Measurements from ENCODE around the gene ALG6.

ALG6 gene

DNA sequence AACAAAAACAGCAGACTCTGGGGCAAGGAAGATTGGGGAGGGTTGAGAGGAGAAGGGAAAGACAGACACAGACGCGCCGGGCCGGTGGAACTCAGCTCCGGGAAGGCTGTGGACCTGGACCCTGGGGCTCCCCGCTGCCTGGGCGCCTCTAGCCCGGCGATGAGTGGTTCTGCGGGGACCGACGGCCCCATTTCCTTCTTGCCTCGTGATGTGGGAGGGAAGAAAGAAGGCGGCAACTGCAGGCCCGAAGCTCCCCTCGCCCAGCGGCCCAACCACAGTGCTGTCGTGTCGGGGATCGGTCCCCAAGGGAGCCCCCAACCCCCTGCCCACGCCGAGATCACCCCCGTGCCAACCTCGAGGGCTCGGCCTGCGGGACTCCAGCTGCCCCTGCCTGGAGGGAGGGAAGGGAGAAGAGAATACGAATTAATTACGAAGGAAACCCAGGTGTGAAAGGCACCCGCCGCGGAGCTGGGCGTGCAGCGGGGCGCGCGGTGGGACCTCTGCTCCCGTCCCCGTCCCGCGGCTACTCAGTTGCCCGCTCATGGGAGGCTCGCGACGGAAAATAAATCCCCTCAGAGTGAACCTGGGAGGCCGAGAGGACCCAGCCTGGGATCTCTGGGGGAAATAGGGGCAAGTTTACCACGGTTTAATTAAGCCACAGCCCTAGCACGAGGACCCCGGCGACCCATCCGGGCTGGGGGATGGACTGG, 37.7 kb upstream of the ALG6 start:
- Histone ChIP-seq H3K18ac (ENCODE audit: low read depth in 1 of 2, low read length in 2 of 2) (no peak overlapping the region), H2AK5ac (ENCODE audit: low read length, severe bottlenecking) (no peak overlapping the region), H2BK120ac (ENCODE audit: low read depth, low read length) (no peak overlapping the region), H3K4me1 (ENCODE audit: control insufficient read depth, insufficient read depth, low read depth, low read length) (peaks cover 10% of the 10 kb centered on the region), H3K36me3 (ENCODE audit: control insufficient read depth in 1 of 2, insufficient read depth in 2 of 2, low read depth in 1 of 2, low read length in 2 of 2) (no peaks in the 10 kb centered on the region), H3K27ac (ENCODE audit: low read length, poor library complexity, severe bottlenecking) (no peak overlapping the region), H3K79me1 (replicated peaks; ENCODE audit: low read length, poor library complexity, severe bottlenecking) (no peaks in the 10 kb centered on the region), H3K4me2 (ENCODE audit: low read length, poor library complexity, severe bottlenecking) (no peak overlapping the region), H4K8ac (ENCODE audit: low read length) (no peak overlapping the region), H3K27me3 (ENCODE audit: control insufficient read depth in 1 of 2, insufficient read depth in 1 of 2, low read length in 2 of 2) (peaks cover 73 to 94% of the 10 kb centered on the region in 2 experiments), H3K4ac (ENCODE audit: low read depth in 1 of 2, low read length in 2 of 2) (no peak overlapping the region), H3K23ac (ENCODE audit: low read length in 2 of 2) (no peak overlapping the region), H3K4me3 (ENCODE audit: insufficient read depth in 1 of 2, low read depth in 1 of 2, low read length in 2 of 2) (no peak overlapping the region), H2BK12ac (ENCODE audit: low read length in 2 of 2) (no peak overlapping the region), H3K14ac (ENCODE audit: low read length in 2 of 2) (no peak overlapping the region), H2BK15ac (ENCODE audit: low read depth, poor library complexity, severe bottlenecking) (no peak overlapping the region), H2AFZ (ENCODE audit: low read depth, low read length) (no peak overlapping the region), H2BK5ac (ENCODE audit: low read depth, low read length, poor library complexity, severe bottlenecking) (no peak overlapping the region), H3K9me3 (ENCODE audit: control insufficient read depth, low read length) (no peaks in the 10 kb centered on the region), H4K91ac (ENCODE audit: low read length) (no peak overlapping the region), H3K9ac (ENCODE audit: low read length) (no peak overlapping the region)
- no peak for DNase-seq
- 4% methylated on average over 43 of the region's 50 CpGs for WGBS

- H2BK15ac ChIP-seq (ENCODE audit: low read depth, poor library complexity, severe bottlenecking) = no peak overlapping the region
- no peak overlapping the region for H2AK5ac ChIP-seq (ENCODE audit: low read length, severe bottlenecking)
- H3K27ac ChIP-seq (ENCODE audit: low read length, poor library complexity, severe bottlenecking) = no peak overlapping the region
- 2% methylated on average over 27 of the region's 28 CpGs for WGBS
- H3K23ac ChIP-seq (ENCODE audit: low read length in 2 of 2) = no peak overlapping the region
- no peak overlapping the region for H3K4me2 ChIP-seq (ENCODE audit: low read length, poor library complexity, severe bottlenecking)
- no peak overlapping the region for H3K18ac ChIP-seq (ENCODE audit: low read depth in 1 of 2, low read length in 2 of 2)
- no peak overlapping the region for H4K91ac ChIP-seq (ENCODE audit: low read length)
- H3K4me3 ChIP-seq (ENCODE audit: insufficient read depth in 1 of 2, low read depth in 1 of 2, low read length in 2 of 2) = no peak overlapping the region
- no peaks in the 10 kb centered on the region for H3K36me3 ChIP-seq (ENCODE audit: control insufficient read depth in 1 of 2, insufficient read depth in 2 of 2, low read depth in 1 of 2, low read length in 2 of 2)
- H2BK12ac ChIP-seq (ENCODE audit: low read length in 2 of 2) = no peak overlapping the region
- H3K9me3 ChIP-seq (ENCODE audit: control insufficient read depth, low read length) = no peaks in the 10 kb centered on the region
- H3K4me1 ChIP-seq (ENCODE audit: control insufficient read depth, insufficient read depth, low read depth, low read length) = peaks cover 10% of the 10 kb centered on the region
- H2BK5ac ChIP-seq (ENCODE audit: low read depth, low read length, poor library complexity, severe bottlenecking) = no peak overlapping the region
- no peaks in the 10 kb centered on the region for H3K79me1 ChIP-seq (replicated peaks; ENCODE audit: low read length, poor library complexity, severe bottlenecking)
- H3K14ac ChIP-seq (ENCODE audit: low read length in 2 of 2) = no peak overlapping the region
- no peak overlapping the region for H3K9ac ChIP-seq (ENCODE audit: low read length)
- H4K8ac ChIP-seq (ENCODE audit: low read length) = no peak overlapping the region
- no peak for DNase-seq
- H3K4ac ChIP-seq (ENCODE audit: low read depth in 1 of 2, low read length in 2 of 2) = no peak overlapping the region
- peaks cover 78 to 94% of the 10 kb centered on the region in 2 experiments for H3K27me3 ChIP-seq (ENCODE audit: control insufficient read depth in 1 of 2, insufficient read depth in 1 of 2, low read length in 2 of 2)
- H2AFZ ChIP-seq (ENCODE audit: low read depth, low read length) = no peak overlapping the region
- H2BK120ac ChIP-seq (ENCODE audit: low read depth, low read length) = no peak overlapping the region
These were observed 37.0 kb upstream of the ALG6 start for GRCh38 chr1:63330331-63330916.

DNA sequence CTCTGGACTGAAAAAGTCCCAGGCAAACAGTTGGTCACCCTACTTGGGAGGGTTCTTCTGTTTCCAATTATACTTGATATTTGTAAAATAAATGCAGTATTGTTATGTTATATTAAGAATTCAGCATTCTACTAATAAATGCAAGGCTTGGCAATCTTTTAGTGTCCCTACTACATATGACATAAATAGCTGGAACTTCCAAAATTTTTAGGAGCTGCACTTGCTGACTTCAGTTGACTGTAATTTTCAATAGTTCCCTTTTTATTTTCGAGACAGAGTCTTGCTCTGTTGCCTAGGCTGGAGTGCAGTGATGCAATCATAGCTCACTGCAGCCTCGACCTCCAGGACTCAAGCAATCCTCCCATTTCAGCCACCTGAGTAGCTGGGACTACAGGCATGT, 25.0 kb upstream of the ALG6 start:
- H3K23ac ChIP-seq (ENCODE audit: low read length in 2 of 2) = no peak overlapping the region
- no peak overlapping the region for H3K27ac ChIP-seq (ENCODE audit: low read length, poor library complexity, severe bottlenecking)
- H2BK120ac ChIP-seq (ENCODE audit: low read depth, low read length) = no peak overlapping the region
- no peaks in the 10 kb centered on the region for H3K79me1 ChIP-seq (replicated peaks; ENCODE audit: low read length, poor library complexity, severe bottlenecking)
- H3K27me3 ChIP-seq (ENCODE audit: control insufficient read depth in 1 of 2, insufficient read depth in 1 of 2, low read length in 2 of 2) = peaks cover 10 to 23% of the 10 kb centered on the region in 2 experiments
- no peak overlapping the region for H3K14ac ChIP-seq (ENCODE audit: low read length in 2 of 2)
- H3K9me3 ChIP-seq (ENCODE audit: control insufficient read depth, low read length) = no peaks in the 10 kb centered on the region
- H3K9ac ChIP-seq (ENCODE audit: low read length) = no peak overlapping the region
- H3K4me3 ChIP-seq (ENCODE audit: insufficient read depth in 1 of 2, low read depth in 1 of 2, low read length in 2 of 2) = no peak overlapping the region
- H3K4me2 ChIP-seq (ENCODE audit: low read length, poor library complexity, severe bottlenecking) = no peak overlapping the region
- no peak overlapping the region for H2BK5ac ChIP-seq (ENCODE audit: low read depth, low read length, poor library complexity, severe bottlenecking)
- no peak overlapping the region for H3K18ac ChIP-seq (ENCODE audit: low read depth in 1 of 2, low read length in 2 of 2)
- no peak overlapping the region for H3K4ac ChIP-seq (ENCODE audit: low read depth in 1 of 2, low read length in 2 of 2)
- WGBS = 40% methylated on average over 1 of the region's 2 CpGs
- no peak for DNase-seq
- H2BK15ac ChIP-seq (ENCODE audit: low read depth, poor library complexity, severe bottlenecking) = no peak overlapping the region
- no peak overlapping the region for H4K8ac ChIP-seq (ENCODE audit: low read length)
- no peak overlapping the region for H2AK5ac ChIP-seq (ENCODE audit: low read length, severe bottlenecking)
- no peak overlapping the region for H4K91ac ChIP-seq (ENCODE audit: low read length)
- H2BK12ac ChIP-seq (ENCODE audit: low read length in 2 of 2) = no peak overlapping the region
- H3K36me3 ChIP-seq (ENCODE audit: control insufficient read depth in 1 of 2, insufficient read depth in 2 of 2, low read depth in 1 of 2, low read length in 2 of 2) = no peaks in the 10 kb centered on the region
- H3K4me1 ChIP-seq (ENCODE audit: control insufficient read depth, insufficient read depth, low read depth, low read length) = no peaks in the 10 kb centered on the region
- no peak overlapping the region for H2AFZ ChIP-seq (ENCODE audit: low read depth, low read length)

- H3K27me3 ChIP-seq (ENCODE audit: control insufficient read depth in 1 of 2, insufficient read depth in 1 of 2, low read length in 2 of 2) = peaks cover 13 to 23% of the 10 kb centered on the region in 2 experiments
- no peak overlapping the region for H3K4me2 ChIP-seq (ENCODE audit: low read length, poor library complexity, severe bottlenecking)
- H2BK120ac ChIP-seq (ENCODE audit: low read depth, low read length) = no peak overlapping the region
- no peak for DNase-seq
- no peak overlapping the region for H3K14ac ChIP-seq (ENCODE audit: low read length in 2 of 2)
- no peaks in the 10 kb centered on the region for H3K36me3 ChIP-seq (ENCODE audit: control insufficient read depth in 1 of 2, insufficient read depth in 2 of 2, low read depth in 1 of 2, low read length in 2 of 2)
- no peak overlapping the region for H3K18ac ChIP-seq (ENCODE audit: low read depth in 1 of 2, low read length in 2 of 2)
- no peak overlapping the region for H2AFZ ChIP-seq (ENCODE audit: low read depth, low read length)
- no peak overlapping the region for H2AK5ac ChIP-seq (ENCODE audit: low read length, severe bottlenecking)
- H2BK15ac ChIP-seq (ENCODE audit: low read depth, poor library complexity, severe bottlenecking) = no peak overlapping the region
- H3K23ac ChIP-seq (ENCODE audit: low read length in 2 of 2) = no peak overlapping the region
- H3K9ac ChIP-seq (ENCODE audit: low read length) = no peak overlapping the region
- no peak overlapping the region for H3K27ac ChIP-seq (ENCODE audit: low read length, poor library complexity, severe bottlenecking)
- no peaks in the 10 kb centered on the region for H3K79me1 ChIP-seq (replicated peaks; ENCODE audit: low read length, poor library complexity, severe bottlenecking)
- H4K91ac ChIP-seq (ENCODE audit: low read length) = no peak overlapping the region
- WGBS = no CpG with 5 or more reads among the region's 1 CpG
- H3K4ac ChIP-seq (ENCODE audit: low read depth in 1 of 2, low read length in 2 of 2) = no peak overlapping the region
- H3K9me3 ChIP-seq (ENCODE audit: control insufficient read depth, low read length) = no peaks in the 10 kb centered on the region
- H3K4me3 ChIP-seq (ENCODE audit: insufficient read depth in 1 of 2, low read depth in 1 of 2, low read length in 2 of 2) = no peak overlapping the region
- H2BK5ac ChIP-seq (ENCODE audit: low read depth, low read length, poor library complexity, severe bottlenecking) = no peak overlapping the region
- no peak overlapping the region for H2BK12ac ChIP-seq (ENCODE audit: low read length in 2 of 2)
- no peaks in the 10 kb centered on the region for H3K4me1 ChIP-seq (ENCODE audit: control insufficient read depth, insufficient read depth, low read depth, low read length)
- H4K8ac ChIP-seq (ENCODE audit: low read length) = no peak overlapping the region
These were observed 23.5 kb upstream of the ALG6 start for GRCh38 chr1:63343922-63344321.

All from mesenchymal stem cell (in vitro differentiated cells and primary cell).